ENCODE data around the gene NFIX.

GRCh38 chr19:12987190-12987589, 8.1 kb upstream of the NFIX start:
- TF ChIP-seq GATA3 (IDR thresholded peaks at IDR 0.05; ENCODE audit: low read depth, low read length): no peak
- no peak for TF ChIP-seq GATA2 (IDR thresholded peaks at IDR 0.05; ENCODE audit: low read depth, low read length)
